NT2/D1 (cell line): ENCODE data around the gene AEBP2.

Experiments
- DNase-seq: peaks from one replicate; pipeline ENCODE4 v3.0.0-alpha.2; 2011; ENCODE audit warnings: low read depth, low spot score
- H3K27me3 ChIP-seq: 2 replicates; pipeline ENCODE4 v1.6.0; 2011; ENCODE audit warnings: mild to moderate bottlenecking; ENCODE audit not compliant: insufficient read length, insufficient read depth
- H3K36me3 ChIP-seq: 2 replicates; pipeline ENCODE4 v1.6.1; 2011; ENCODE audit warnings: mild to moderate bottlenecking, low read length, mixed read lengths; ENCODE audit not compliant: insufficient read depth, insufficient read length
- H3K4me1 ChIP-seq: 2 replicates; pipeline ENCODE4 v1.5.1; 2011; ENCODE audit not compliant: insufficient read depth, insufficient read length
- H3K4me3 ChIP-seq: 2 replicates; pipeline ENCODE4 v1.5.1; 2011; ENCODE audit warnings: low read depth; ENCODE audit not compliant: insufficient read length
- H3K9ac ChIP-seq: 2 replicates; pipeline ENCODE4 v1.6.0; 2011; ENCODE audit warnings: low read depth; ENCODE audit not compliant: insufficient read length
- H3K9me3 ChIP-seq: 2 replicates; pipeline ENCODE4 v1.5.1; 2011; ENCODE audit warnings: mild to moderate bottlenecking, low read length; ENCODE audit not compliant: insufficient read depth
- SUZ12 ChIP-seq: IDR thresholded peaks from 2 replicates; pipeline ENCODE4 v1.6.1; 2011; ENCODE audit not compliant: insufficient read length, insufficient read depth; ENCODE audit errors: extremely low read depth
- YY1 ChIP-seq: IDR thresholded peaks from 2 replicates; pipeline ENCODE4 v1.6.1; 2011; ENCODE audit not compliant: insufficient read length, insufficient read depth
- ZNF274 ChIP-seq: IDR thresholded peaks from 2 replicates; pipeline ENCODE4 v1.6.1; 2011; ENCODE audit warnings: mild to moderate bottlenecking, low read depth, low read length

The AEBP2 gene

DNA sequence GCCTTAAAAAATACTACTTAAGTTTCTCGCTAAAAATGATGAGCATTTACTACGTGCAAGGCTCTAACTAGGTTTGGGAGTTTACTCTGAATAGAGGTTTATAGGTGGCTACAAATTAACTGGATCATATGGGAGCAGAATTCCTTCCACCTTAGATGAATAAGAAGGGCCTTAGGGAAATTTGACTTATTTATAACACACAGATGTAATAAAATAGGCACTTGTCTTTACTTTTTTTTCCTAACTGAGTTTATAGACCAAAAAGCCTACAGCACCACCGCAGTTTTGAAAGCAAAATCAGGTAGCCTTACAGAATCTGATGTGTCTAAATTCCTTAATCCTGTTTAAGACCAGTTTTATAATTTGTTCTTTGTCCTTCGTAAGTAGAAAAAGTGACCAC, 10.5 kb downstream of the AEBP2 start:
- Histone ChIP-seq H3K4me3 (no peak overlapping the region), H3K9me3 (no peaks in the 10 kb centered on the region), H3K36me3 (peaks cover 22% of the 10 kb centered on the region), H3K9ac (no peak overlapping the region), H3K27me3 (no peaks in the 10 kb centered on the region), H3K4me1 (no peaks in the 10 kb centered on the region)
- no peak for DNase-seq
- TF ChIP-seq ZNF274 (no peak), YY1 (no peak), SUZ12 (no peak)

DNA sequence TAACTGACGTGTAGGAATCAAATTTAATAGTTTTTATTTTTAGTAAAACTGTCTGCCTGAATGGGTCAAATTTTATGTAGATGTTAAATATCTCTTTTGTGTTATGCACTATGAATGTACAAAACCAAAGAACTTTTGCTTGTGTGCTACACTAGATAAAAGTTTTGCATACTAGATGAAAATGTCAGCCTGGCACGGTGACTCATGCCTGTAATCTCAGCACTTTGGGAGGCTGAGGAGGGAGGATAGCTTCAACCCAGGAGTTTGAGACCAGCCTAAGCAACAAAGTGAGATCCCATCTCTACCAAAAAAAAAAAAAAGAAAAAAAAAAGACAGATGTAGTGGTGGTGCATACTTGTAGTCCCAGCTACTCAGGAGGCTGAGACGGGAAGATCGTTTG, 11.1 kb downstream of the AEBP2 start:
- Histone ChIP-seq H3K4me3 (no peak overlapping the region), H3K9me3 (no peaks in the 10 kb centered on the region), H3K36me3 (peaks cover 21% of the 10 kb centered on the region), H3K4me1 (no peaks in the 10 kb centered on the region), H3K27me3 (no peaks in the 10 kb centered on the region), H3K9ac (no peak overlapping the region)
- TF ChIP-seq YY1 (no peak), SUZ12 (no peak), ZNF274 (no peak)
- no peak for DNase-seq

DNA sequence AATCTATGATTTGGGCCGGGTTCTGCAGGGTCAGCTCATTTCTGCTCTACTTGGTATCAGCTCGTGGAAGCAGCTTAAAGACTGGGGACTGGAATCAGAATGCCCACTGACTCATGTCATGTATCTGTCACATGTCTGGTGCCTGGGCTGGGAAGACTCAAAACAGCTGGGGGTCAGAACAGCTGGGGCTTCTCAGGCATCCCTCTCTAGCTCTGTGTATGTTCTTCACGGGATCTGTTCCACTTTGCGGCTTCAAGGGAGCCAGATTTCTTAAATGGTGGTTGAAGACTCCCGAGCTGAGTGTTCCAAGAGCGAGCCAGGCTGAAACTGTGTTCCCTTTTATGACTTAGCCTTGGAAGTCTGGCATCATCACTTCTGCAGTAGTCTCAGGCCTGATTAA, 11.9 kb downstream of the AEBP2 start:
- DNase-seq, result no peak
- Histone ChIP-seq H3K36me3 (peaks cover 21% of the 10 kb centered on the region), H3K4me1 (no peaks in the 10 kb centered on the region), H3K27me3 (no peaks in the 10 kb centered on the region), H3K9ac (no peak overlapping the region), H3K4me3 (no peak overlapping the region), H3K9me3 (no peaks in the 10 kb centered on the region)
- no peak for TF ChIP-seq ZNF274

DNA sequence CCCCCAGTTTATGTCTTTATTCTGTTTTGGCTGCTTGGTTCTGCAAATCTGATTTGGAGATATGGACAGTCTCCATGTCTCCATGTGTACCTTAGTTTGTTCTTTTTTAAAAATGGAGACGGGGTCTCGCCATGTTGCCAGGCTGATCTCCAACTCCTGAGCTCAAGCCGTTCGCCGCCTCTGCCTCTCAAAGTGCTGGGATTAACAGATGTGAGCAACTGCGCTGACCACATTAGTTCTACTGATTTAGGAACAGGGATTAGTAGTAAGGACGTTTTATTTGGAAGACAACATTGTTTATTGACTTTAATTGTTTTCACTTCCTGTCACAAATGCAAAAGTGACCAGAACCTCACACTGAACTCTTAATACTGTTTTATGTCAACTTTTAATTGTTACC, 14.7 kb downstream of the AEBP2 start:
- Histone ChIP-seq H3K36me3 (peaks cover 27% of the 10 kb centered on the region), H3K27me3 (no peaks in the 10 kb centered on the region), H3K4me1 (no peaks in the 10 kb centered on the region), H3K9me3 (no peaks in the 10 kb centered on the region), H3K9ac (no peak overlapping the region), H3K4me3 (no peak overlapping the region)
- no peak for TF ChIP-seq YY1
- TF ChIP-seq ZNF274, result no peak
- TF ChIP-seq SUZ12, result no peak
- DNase-seq, result no peak

DNA sequence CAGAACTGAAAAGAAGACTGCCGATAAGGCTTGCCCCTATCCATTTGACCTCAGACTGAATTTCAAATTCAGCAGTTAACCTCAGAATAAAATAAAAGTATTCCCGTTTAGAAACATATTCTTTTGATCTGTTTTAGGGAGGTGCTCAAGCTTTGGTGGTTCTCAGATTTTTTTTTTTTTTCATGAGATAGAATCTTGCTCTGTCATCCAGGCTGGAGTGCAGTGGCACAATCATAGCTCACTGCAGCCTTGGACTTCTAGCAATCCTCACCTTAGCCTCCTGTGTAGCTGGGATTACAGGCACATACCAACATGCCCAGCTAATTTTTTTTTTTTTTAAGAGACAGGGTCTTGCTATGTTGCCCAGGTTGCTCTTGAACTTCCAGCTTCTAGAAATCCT, 15.5 kb downstream of the AEBP2 start:
- no peak for DNase-seq
- H3K4me1 ChIP-seq, result no peaks in the 10 kb centered on the region

DNA sequence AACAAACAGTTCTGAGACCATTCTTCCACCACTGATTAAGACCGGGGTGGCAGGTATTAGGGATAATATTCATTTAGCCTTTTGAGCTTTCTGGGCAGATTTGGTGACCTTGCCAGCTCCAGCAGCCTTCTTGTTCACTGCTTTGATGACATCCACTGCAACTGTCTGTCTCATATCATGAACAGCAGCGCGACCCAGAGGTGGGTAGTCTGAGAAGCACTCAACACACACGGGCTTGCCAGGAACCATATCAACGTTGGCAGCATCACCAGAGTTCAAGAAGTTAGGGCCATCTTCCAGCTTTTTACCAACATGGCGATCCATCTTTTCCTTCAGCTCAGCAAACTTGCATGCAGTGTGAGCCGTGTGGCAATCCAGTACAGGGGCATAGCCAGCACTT, 16.9 kb downstream of the AEBP2 start:
- no peaks in the 10 kb centered on the region for H3K4me1 ChIP-seq
- H3K9me3 ChIP-seq, result no peaks in the 10 kb centered on the region
- no peak overlapping the region for H3K4me3 ChIP-seq
- H3K9ac ChIP-seq, result no peak overlapping the region
- DNase-seq, result no peak
- H3K36me3 ChIP-seq, result peaks cover 27% of the 10 kb centered on the region
- TF ChIP-seq YY1, result no peak
- no peak for TF ChIP-seq ZNF274
- no peaks in the 10 kb centered on the region for H3K27me3 ChIP-seq

More for the DNA sequence above, 15.5 kb downstream of the AEBP2 start:
- no peak overlapping the region for H3K4me3 ChIP-seq
- no peak overlapping the region for H3K9ac ChIP-seq
- no peaks in the 10 kb centered on the region for H3K9me3 ChIP-seq
- TF ChIP-seq SUZ12, result no peak
- TF ChIP-seq YY1, result no peak
- H3K27me3 ChIP-seq, result no peaks in the 10 kb centered on the region
- H3K36me3 ChIP-seq, result peaks cover 27% of the 10 kb centered on the region

DNA sequence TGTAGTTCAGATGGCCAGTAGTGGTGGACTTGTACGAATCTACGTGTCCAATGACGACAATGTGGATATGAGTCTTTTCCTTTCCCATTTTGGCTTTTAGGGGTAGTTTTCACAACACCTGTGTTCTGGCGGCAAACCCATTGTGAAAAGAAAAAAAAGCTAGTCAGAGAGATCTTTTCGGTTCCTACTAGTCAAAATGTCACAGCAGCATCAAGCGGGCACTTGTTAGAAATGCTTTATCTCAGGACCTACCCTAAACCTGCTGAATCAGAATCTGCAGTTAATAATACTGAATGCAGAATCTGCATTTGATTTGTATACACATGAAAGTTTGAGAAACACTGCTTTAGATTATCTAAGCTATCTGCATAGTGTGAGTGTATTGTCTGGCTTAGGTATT, 18.3 kb downstream of the AEBP2 start:
- Histone ChIP-seq H3K9ac (no peak overlapping the region), H3K4me3 (no peak overlapping the region), H3K4me1 (no peaks in the 10 kb centered on the region), H3K27me3 (no peaks in the 10 kb centered on the region), H3K9me3 (no peaks in the 10 kb centered on the region), H3K36me3 (peaks cover 31% of the 10 kb centered on the region)
- no peak for DNase-seq
- TF ChIP-seq SUZ12, result no peak
- TF ChIP-seq YY1, result no peak
- TF ChIP-seq ZNF274, result no peak

DNA sequence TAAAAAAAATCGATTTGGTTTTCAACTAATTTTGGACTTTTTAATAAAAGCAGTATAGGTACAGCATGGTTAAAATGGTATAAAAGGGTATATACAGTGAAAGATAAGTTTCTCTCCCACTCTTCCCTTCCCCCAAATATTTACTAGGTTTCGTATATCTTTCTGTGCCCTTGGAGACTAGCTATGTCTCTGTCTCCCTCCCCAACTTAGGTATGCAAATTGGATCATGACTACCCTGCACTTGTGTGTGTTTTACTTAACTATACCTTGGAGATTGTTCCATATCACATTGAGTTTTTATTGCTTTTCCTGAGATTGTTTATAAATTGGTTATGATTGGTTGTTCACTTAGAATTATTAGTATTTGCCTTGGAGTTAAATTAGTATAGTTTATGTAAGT, 19.4 kb downstream of the AEBP2 start:
- Histone ChIP-seq H3K9ac (no peak overlapping the region), H3K4me1 (no peaks in the 10 kb centered on the region), H3K4me3 (no peak overlapping the region), H3K36me3 (peaks cover 42% of the 10 kb centered on the region), H3K27me3 (no peaks in the 10 kb centered on the region), H3K9me3 (no peaks in the 10 kb centered on the region)
- TF ChIP-seq SUZ12, result no peak
- no peak for TF ChIP-seq YY1
- no peak for TF ChIP-seq ZNF274
- no peak for DNase-seq
